Measurements from ENCODE around the gene LPAR3. TPM values are rescaled to one million over a fixed set of nuclear protein-coding genes. Genes with fewer than 3 reads are reported as not detected.
"Not testable (repeated sequence)": the region's sequence is repeated elsewhere in the genome, so short reads cannot be mapped to it uniquely, and the experiment has no call there.

The LPAR3 gene
- total RNA-seq, 4 donors from 2014 or later: 2.2 to 23.6 (median 13.5) TPM; not detected in 1

GRCh38 chr1:84916897-84917296 is 23.9 kb upstream of the LPAR3 start:
- Histone ChIP-seq H3K4me3 (no peak overlapping the region), H3K4me1 (no peaks in the 10 kb centered on the region), H3K9me3 (no peaks in the 10 kb centered on the region), H3K36me3 (no peaks in the 10 kb centered on the region), H3K27ac (no peak overlapping the region), H3K27me3 (no peaks in the 10 kb centered on the region)
- TF ChIP-seq POLR2A (IDR thresholded peaks at IDR 0.05) (no peak), CTCF (IDR thresholded peaks at IDR 0.05) (no peak)
- intact Hi-C loops (cut with DNase I; ENCODE audit: low total_unique reads): no loop called here
- no peak for DNase-seq

- DNase-seq: no peak
- TF ChIP-seq POLR2A (IDR thresholded peaks at IDR 0.05) (no peak), CTCF (IDR thresholded peaks at IDR 0.05) (no peak)
These were observed 20.5 kb upstream of the LPAR3 start for GRCh38 chr1:84913555-84913892.

GRCh38 chr1:84912726-84913554 is 19.9 kb upstream of the LPAR3 start:
- intact Hi-C loops (cut with DNase I; ENCODE audit: low total_unique reads): no loop called here
- DNase-seq: no peak
- no peaks in the 10 kb centered on the region for H3K4me1 ChIP-seq

More at GRCh38 chr1:84913555-84913892, 20.5 kb upstream of the LPAR3 start:
- H3K36me3 ChIP-seq: no peaks in the 10 kb centered on the region
- no peak overlapping the region for H3K4me3 ChIP-seq
- no peak overlapping the region for H3K27ac ChIP-seq
- intact Hi-C loops (cut with DNase I; ENCODE audit: low total_unique reads): no loop called here
- H3K9me3 ChIP-seq: no peaks in the 10 kb centered on the region
- no peaks in the 10 kb centered on the region for H3K4me1 ChIP-seq
- H3K27me3 ChIP-seq: no peaks in the 10 kb centered on the region

GRCh38 chr1:84908746-84909464 is 15.9 kb upstream of the LPAR3 start:
- H3K36me3 ChIP-seq; H3K27ac ChIP-seq; H3K27me3 ChIP-seq; H3K9me3 ChIP-seq; H3K4me3 ChIP-seq; DNase-seq; intact Hi-C loops (cut with DNase I; ENCODE audit: low total_unique reads); H3K4me1 ChIP-seq: not testable (repeated sequence)

More at GRCh38 chr1:84912726-84913554, 19.9 kb upstream of the LPAR3 start:
- H3K27me3 ChIP-seq: no peaks in the 10 kb centered on the region
- no peak overlapping the region for H3K4me3 ChIP-seq
- H3K27ac ChIP-seq: no peak overlapping the region
- no peak for TF ChIP-seq POLR2A (IDR thresholded peaks at IDR 0.05)
- TF ChIP-seq CTCF (IDR thresholded peaks at IDR 0.05): no peak
- H3K36me3 ChIP-seq: no peaks in the 10 kb centered on the region
- no peaks in the 10 kb centered on the region for H3K9me3 ChIP-seq

GRCh38 chr1:84907095-84907827 is 14.3 kb upstream of the LPAR3 start:
- intact Hi-C loops (cut with DNase I; ENCODE audit: low total_unique reads): no loop called here

GRCh38 chr1:84902727-84903126 is 9.7 kb upstream of the LPAR3 start:
- H3K27ac ChIP-seq; H3K9me3 ChIP-seq; H3K4me3 ChIP-seq; H3K4me1 ChIP-seq; intact Hi-C loops (cut with DNase I; ENCODE audit: low total_unique reads); H3K27me3 ChIP-seq; DNase-seq; H3K36me3 ChIP-seq: not testable (repeated sequence)

More at GRCh38 chr1:84907095-84907827, 14.3 kb upstream of the LPAR3 start:
- H3K27me3 ChIP-seq: no peaks in the 10 kb centered on the region
- no peak for DNase-seq
- H3K36me3 ChIP-seq: no peaks in the 10 kb centered on the region
- TF ChIP-seq CTCF (IDR thresholded peaks at IDR 0.05): no peak
- no peak for TF ChIP-seq POLR2A (IDR thresholded peaks at IDR 0.05)
- H3K4me3 ChIP-seq: no peak overlapping the region
- no peak overlapping the region for H3K27ac ChIP-seq
- H3K9me3 ChIP-seq: no peaks in the 10 kb centered on the region
- no peaks in the 10 kb centered on the region for H3K4me1 ChIP-seq
